ENCODE data around the gene AK3.

- TF ChIP-seq CTCF (IDR thresholded peaks at IDR 0.05): no peak
- TF ChIP-seq POLR2A (IDR thresholded peaks at IDR 0.05): no peak
Measured at GRCh38 chr9:4718911-4719310, 22.1 kb downstream of the AK3 start.
